SU-DHL-6 (cell line): Measurements from ENCODE around the gene DGCR6.
"Not testable (repeated sequence)": the region's sequence is repeated elsewhere in the genome, so short reads cannot be mapped to it uniquely, and the experiment has no call there.

Source experiments
- CTCF ChIP-seq: fragments of 200-600 bp; sonication (generic); IDR thresholded peaks from one replicate; pipeline ENCODE4 v1.5.1; 2017; ENCODE audit warnings: antibody characterized with exemption, mild to moderate bottlenecking, low read length, moderate library complexity; ENCODE audit not compliant: insufficient read depth, poor library complexity, severe bottlenecking
- EZH2phosphoT487 ChIP-seq: fragments of 200-600 bp; sonication (generic), shearing (Covaris generic); conservative IDR thresholded peaks from 2 replicates; pipeline ENCODE4 v1.6.1; 2018; ENCODE audit warnings: mild to moderate bottlenecking, antibody characterized with exemption, low read length, moderate library complexity, mixed read lengths

GRCh38 chr22:18954303-18954989, 48.3 kb downstream of the DGCR6 start:
- TF ChIP-seq CTCF: peak; percentile 32
- TF ChIP-seq EZH2phosphoT487: not testable (repeated sequence)
